ENCODE data around the gene PSORS1C2.
"Not testable (repeated sequence)": the region's sequence is repeated elsewhere in the genome, so short reads cannot be mapped to it uniquely, and the experiment has no call there.

The PSORS1C2 gene
- total RNA-seq = 0 reads per million in 9 experiments

GRCh38 chr6:31138982-31139381 lies at the start of gene PSORS1C2:
Gene PSORS1C2, minus strand, starts transcription at chr6:31139066. Its CDS starts 40 bp downstream, at chr6:31139026.
- Mint-ChIP-seq H3K36me3 (ENCODE audit: insufficient read depth) (no peaks in the 10 kb centered on the region), H3K9me3 (no peaks in the 10 kb centered on the region), H3K27me3 (peaks cover 0 to 9% of the 10 kb centered on the region in 2 donors), H3K4me3 (peak within 1 kb of the TSS; percentile 56 to 76), H3K27ac (no peak within 1 kb of the TSS), H3K4me1 (ENCODE audit: low read depth in 2 of 2) (peaks cover 4 to 7% of the 10 kb centered on the region in 2 donors)
- ATAC-seq (replicated peaks) (no peak), DNase-seq (no peak)

DNA sequence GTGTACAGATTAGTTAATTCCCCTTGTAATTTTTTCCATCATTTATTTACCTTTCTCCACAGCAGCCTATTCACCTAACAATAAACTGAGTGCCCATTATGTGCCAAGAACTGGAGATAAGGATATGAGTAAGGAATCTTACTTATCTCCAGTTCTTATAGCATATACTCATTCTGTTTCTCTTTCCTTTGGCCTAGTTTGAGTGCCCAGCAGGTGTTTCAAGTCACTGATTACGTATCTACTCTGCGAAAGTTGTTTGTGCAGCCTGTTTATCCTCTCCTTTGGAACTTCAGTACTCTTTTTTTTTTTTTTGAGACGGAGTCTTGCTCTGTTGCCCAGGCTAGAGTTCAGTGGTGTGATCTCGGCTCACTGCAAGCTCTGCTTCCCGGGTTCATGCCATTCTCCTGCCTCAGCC lies 48.9 kb upstream of the PSORS1C2 start:
- no peak overlapping the region for H3K4me3 Mint-ChIP-seq
- H3K27me3 Mint-ChIP-seq = no peaks in the 10 kb centered on the region
- no peaks in the 10 kb centered on the region for H3K9me3 Mint-ChIP-seq
- H3K36me3 Mint-ChIP-seq (ENCODE audit: insufficient read depth) = peaks cover 4% of the 10 kb centered on the region
- no peak for DNase-seq
- no peak for ATAC-seq (replicated peaks)
- peaks cover 0 to 2% of the 10 kb centered on the region in 2 donors for H3K4me1 Mint-ChIP-seq (ENCODE audit: low read depth in 2 of 2)
- H3K27ac Mint-ChIP-seq = no peak overlapping the region

DNA sequence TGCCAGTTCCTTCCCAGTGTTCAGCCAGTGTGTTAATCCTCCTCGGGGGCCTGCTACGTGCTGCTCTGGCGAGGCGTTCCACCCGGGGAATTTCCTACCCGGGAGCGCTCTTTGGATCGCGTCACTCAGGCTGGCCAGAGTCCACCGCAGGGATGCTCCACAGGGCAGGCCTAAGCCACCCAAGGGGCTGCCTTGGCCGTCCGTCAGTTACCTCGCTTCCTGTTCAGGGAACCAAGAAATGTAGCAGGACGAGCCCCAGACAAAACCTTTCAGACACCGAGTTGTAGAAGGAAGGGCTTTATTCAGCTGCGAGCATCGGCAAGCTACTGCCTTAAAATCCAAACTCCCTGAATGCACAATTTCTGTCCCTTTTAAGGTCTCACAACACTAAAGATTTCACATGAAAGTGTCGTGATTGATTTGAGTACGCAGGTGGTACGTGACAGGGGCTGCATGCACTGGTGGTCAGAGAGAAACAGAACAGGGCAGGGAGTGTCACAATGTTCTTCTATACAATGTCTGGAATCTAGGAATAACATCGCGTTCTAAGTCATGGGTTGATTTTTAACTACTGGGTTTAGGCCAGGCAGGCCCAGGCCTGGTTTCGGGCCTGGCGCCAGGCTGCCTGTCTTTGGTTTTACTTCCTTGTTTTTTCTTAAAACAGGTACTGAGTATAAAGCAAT lies 47.3 kb upstream of the PSORS1C2 start:
- H3K9me3 Mint-ChIP-seq = no peaks in the 10 kb centered on the region
- H3K4me1 Mint-ChIP-seq (ENCODE audit: low read depth in 2 of 2) = peaks cover 0 to 2% of the 10 kb centered on the region in 2 donors
- DNase-seq (no peak), ATAC-seq (replicated peaks) (no peak)
- peaks cover 4% of the 10 kb centered on the region for H3K36me3 Mint-ChIP-seq (ENCODE audit: insufficient read depth)
- H3K27me3 Mint-ChIP-seq = no peaks in the 10 kb centered on the region
- no peak overlapping the region for H3K4me3 Mint-ChIP-seq
- peak overlapping the region in 1 of 2 donors; percentile 35 for H3K27ac Mint-ChIP-seq

- H3K36me3 Mint-ChIP-seq (ENCODE audit: insufficient read depth); ATAC-seq (replicated peaks); H3K4me3 Mint-ChIP-seq; H3K27ac Mint-ChIP-seq; H3K9me3 Mint-ChIP-seq; H3K27me3 Mint-ChIP-seq; DNase-seq; H3K4me1 Mint-ChIP-seq (ENCODE audit: low read depth in 2 of 2): not testable (repeated sequence)
Observed at GRCh38 chr6:31185695-31186051, 46.8 kb upstream of the PSORS1C2 start.

GRCh38 chr6:31183859-31184258 lies 45.0 kb upstream of the PSORS1C2 start:
- H3K27ac Mint-ChIP-seq; H3K9me3 Mint-ChIP-seq; ATAC-seq (replicated peaks); DNase-seq; H3K4me3 Mint-ChIP-seq; H3K36me3 Mint-ChIP-seq (ENCODE audit: insufficient read depth); H3K4me1 Mint-ChIP-seq (ENCODE audit: low read depth in 2 of 2); H3K27me3 Mint-ChIP-seq: not testable (repeated sequence)

DNA sequence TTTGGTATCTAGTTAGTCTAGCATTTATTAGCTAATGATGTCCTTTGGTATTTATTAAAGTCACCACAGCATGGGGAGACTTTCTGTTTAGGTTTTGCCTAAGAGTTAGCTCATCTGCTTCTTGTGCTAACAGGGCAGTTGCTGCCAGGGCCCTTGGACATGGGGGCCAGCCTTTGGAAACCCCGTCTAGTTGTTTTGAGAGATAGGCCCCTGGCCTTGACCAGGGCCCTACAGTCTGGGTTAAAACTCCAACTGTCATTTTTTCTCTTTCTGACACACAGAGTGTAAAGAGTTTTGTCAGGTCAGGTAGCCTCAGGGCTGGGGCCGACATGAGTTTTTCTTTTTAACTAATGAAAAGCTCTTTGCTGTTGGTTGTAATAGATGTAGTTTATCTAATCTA lies 44.4 kb upstream of the PSORS1C2 start:
- H3K4me3 Mint-ChIP-seq; H3K36me3 Mint-ChIP-seq (ENCODE audit: insufficient read depth); H3K9me3 Mint-ChIP-seq; DNase-seq; ATAC-seq (replicated peaks); H3K27me3 Mint-ChIP-seq; H3K27ac Mint-ChIP-seq: not testable (repeated sequence)
- peaks cover 11 to 12% of the 10 kb centered on the region in 2 donors for H3K4me1 Mint-ChIP-seq (ENCODE audit: low read depth in 2 of 2)

DNA sequence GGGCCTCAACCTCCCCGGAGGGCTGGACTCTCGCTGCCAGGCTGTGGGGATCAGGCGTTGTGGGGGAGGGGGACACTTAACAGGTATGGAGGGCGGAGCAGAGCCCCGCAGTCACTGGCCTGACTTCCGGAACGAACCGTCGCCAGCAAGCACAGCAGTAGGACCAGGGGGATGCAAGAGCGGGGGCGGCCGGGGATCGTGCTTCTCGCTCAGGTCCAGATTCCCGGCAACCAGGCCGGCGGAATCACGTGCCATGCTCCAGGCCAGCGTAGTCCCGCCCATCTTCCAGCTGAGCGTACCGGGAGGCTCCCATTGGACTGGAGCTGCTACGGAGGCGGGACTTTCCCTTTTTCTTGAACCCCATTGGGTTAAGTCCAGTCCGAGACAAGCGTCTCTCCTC lies 41.6 kb upstream of the PSORS1C2 start:
- peaks cover 17 to 19% of the 10 kb centered on the region in 2 donors for H3K4me1 Mint-ChIP-seq (ENCODE audit: low read depth in 2 of 2)
- H3K27ac Mint-ChIP-seq = peak overlapping the region in 1 of 2 donors; percentile 13
- no peaks in the 10 kb centered on the region for H3K9me3 Mint-ChIP-seq
- ATAC-seq (replicated peaks) = peak; percentile 94
- no peaks in the 10 kb centered on the region for H3K27me3 Mint-ChIP-seq
- DNase-seq = peak; percentile 58 to 64 (median 60)
- H3K36me3 Mint-ChIP-seq (ENCODE audit: insufficient read depth) = no peaks in the 10 kb centered on the region
- H3K4me3 Mint-ChIP-seq = peak overlapping the region; percentile 82

GRCh38 chr6:31179896-31180295 lies 41.0 kb upstream of the PSORS1C2 start:
- Mint-ChIP-seq H3K4me3 (peak overlapping the region; percentile 82), H3K9me3 (no peaks in the 10 kb centered on the region), H3K27me3 (no peaks in the 10 kb centered on the region), H3K36me3 (ENCODE audit: insufficient read depth) (no peaks in the 10 kb centered on the region), H3K27ac (no peak overlapping the region), H3K4me1 (ENCODE audit: low read depth in 2 of 2) (peaks cover 17 to 19% of the 10 kb centered on the region in 2 donors)
- no peak for DNase-seq
- ATAC-seq (replicated peaks) = no peak

DNA sequence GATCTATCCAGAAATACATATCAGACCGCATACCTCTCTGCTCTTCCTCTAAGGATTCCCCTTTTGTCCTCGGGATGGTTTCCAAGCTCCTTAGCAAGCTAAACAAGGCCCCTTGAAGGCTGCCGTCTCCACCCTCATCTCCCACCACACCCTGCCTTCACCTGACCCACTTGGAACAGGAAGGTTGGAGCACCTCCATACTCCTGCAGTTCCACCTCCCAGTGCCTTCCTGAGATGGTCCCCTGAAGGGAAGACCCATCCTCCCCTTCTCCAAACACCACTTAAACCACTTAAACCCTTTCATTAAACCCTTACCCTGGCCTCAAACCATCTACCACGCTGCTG lies 40.1 kb upstream of the PSORS1C2 start:
- ATAC-seq (replicated peaks) = no peak
- no peak for DNase-seq
- no peaks in the 10 kb centered on the region for H3K36me3 Mint-ChIP-seq (ENCODE audit: insufficient read depth)
- no peaks in the 10 kb centered on the region for H3K27me3 Mint-ChIP-seq
- no peak overlapping the region for H3K4me3 Mint-ChIP-seq
- H3K9me3 Mint-ChIP-seq = no peaks in the 10 kb centered on the region
- peaks cover 17 to 19% of the 10 kb centered on the region in 2 donors for H3K4me1 Mint-ChIP-seq (ENCODE audit: low read depth in 2 of 2)
- peak overlapping the region; percentile 4 to 39 for H3K27ac Mint-ChIP-seq

GRCh38 chr6:31178143-31179041 lies 39.5 kb upstream of the PSORS1C2 start:
- Mint-ChIP-seq H3K27ac (peak overlapping the region; percentile 4 to 39), H3K9me3 (no peaks in the 10 kb centered on the region)

DNA sequence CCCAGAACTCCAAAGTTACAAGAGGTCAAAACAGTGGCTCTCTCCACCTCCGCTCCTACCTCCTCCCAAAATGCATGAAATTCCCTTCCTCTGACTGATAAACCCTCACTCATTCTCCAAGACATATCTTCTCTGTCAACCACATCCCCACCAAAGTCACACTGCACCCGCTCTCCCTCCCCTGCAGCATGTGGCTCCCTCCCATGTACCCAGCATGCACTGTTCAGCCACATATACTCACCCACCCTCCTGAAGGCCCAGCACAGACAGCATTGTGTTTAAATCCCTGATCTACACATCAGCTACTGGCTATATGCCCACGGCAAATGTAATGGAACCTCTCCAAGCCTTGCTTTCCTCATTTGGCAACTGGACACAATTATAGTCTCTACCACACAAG lies 37.1 kb upstream of the PSORS1C2 start:
- H3K27ac Mint-ChIP-seq = no peak overlapping the region

More at GRCh38 chr6:31178143-31179041, 39.5 kb upstream of the PSORS1C2 start:
- H3K36me3 Mint-ChIP-seq (ENCODE audit: insufficient read depth) = no peaks in the 10 kb centered on the region
- DNase-seq (no peak), ATAC-seq (replicated peaks) (no peak)
- peaks cover 17 to 19% of the 10 kb centered on the region in 2 donors for H3K4me1 Mint-ChIP-seq (ENCODE audit: low read depth in 2 of 2)
- no peaks in the 10 kb centered on the region for H3K27me3 Mint-ChIP-seq
- H3K4me3 Mint-ChIP-seq = no peak overlapping the region

GRCh38 chr6:31174378-31174777 lies 35.5 kb upstream of the PSORS1C2 start:
- no peaks in the 10 kb centered on the region for H3K9me3 Mint-ChIP-seq

More for the DNA sequence above, 37.1 kb upstream of the PSORS1C2 start:
- Mint-ChIP-seq H3K4me3 (peak overlapping the region in 1 of 2 donors; percentile 4), H3K27me3 (no peaks in the 10 kb centered on the region), H3K9me3 (no peaks in the 10 kb centered on the region), H3K36me3 (ENCODE audit: insufficient read depth) (no peaks in the 10 kb centered on the region), H3K4me1 (ENCODE audit: low read depth in 2 of 2) (peaks cover 17 to 19% of the 10 kb centered on the region in 2 donors)
- no peak for DNase-seq
- ATAC-seq (replicated peaks) = peak; percentile 74

GRCh38 chr6:31173406-31173805 lies 34.5 kb upstream of the PSORS1C2 start:
- H3K4me3 Mint-ChIP-seq = no peak overlapping the region
- H3K27ac Mint-ChIP-seq = no peak overlapping the region
- DNase-seq = no peak
- no peaks in the 10 kb centered on the region for H3K9me3 Mint-ChIP-seq
- peaks cover 8 to 9% of the 10 kb centered on the region in 2 donors for H3K4me1 Mint-ChIP-seq (ENCODE audit: low read depth in 2 of 2)
- H3K27me3 Mint-ChIP-seq = no peaks in the 10 kb centered on the region
- H3K36me3 Mint-ChIP-seq (ENCODE audit: insufficient read depth) = no peaks in the 10 kb centered on the region
- no peak for ATAC-seq (replicated peaks)

More at GRCh38 chr6:31174378-31174777, 35.5 kb upstream of the PSORS1C2 start:
- H3K4me1 Mint-ChIP-seq (ENCODE audit: low read depth in 2 of 2) = peaks cover 17 to 19% of the 10 kb centered on the region in 2 donors
- no peak for DNase-seq
- no peak overlapping the region for H3K4me3 Mint-ChIP-seq
- ATAC-seq (replicated peaks) = no peak
- no peak overlapping the region for H3K27ac Mint-ChIP-seq
- H3K27me3 Mint-ChIP-seq = no peaks in the 10 kb centered on the region
- H3K36me3 Mint-ChIP-seq (ENCODE audit: insufficient read depth) = no peaks in the 10 kb centered on the region
